Measurements from ENCODE around the gene PDE10A.

- no peak for TF ChIP-seq CTCF (IDR thresholded peaks at IDR 0.05; ENCODE audit: insufficient read depth, low read length)
- TF ChIP-seq POLR2AphosphoS5 (IDR thresholded peaks at IDR 0.05; ENCODE audit: low read depth), result no peak
- no peak for TF ChIP-seq GABPA (IDR thresholded peaks at IDR 0.05; ENCODE audit: low read depth)
Measured at GRCh38 chr6:165594584-165595333, 68.3 kb downstream of the PDE10A start.

All from HL-60 (cell line).